ENCODE measurements around the gene KATNIP. TPM values are rescaled to one million over a fixed set of nuclear protein-coding genes. Genes with fewer than 3 reads are reported as not detected.

KATNIP gene
- total and polyA plus RNA-seq, 2 of the 13 experiments (the other 11 are each of a cell fraction or from before 2014, with no cell fraction given), result 9.7 to 12.0 TPM

DNA sequence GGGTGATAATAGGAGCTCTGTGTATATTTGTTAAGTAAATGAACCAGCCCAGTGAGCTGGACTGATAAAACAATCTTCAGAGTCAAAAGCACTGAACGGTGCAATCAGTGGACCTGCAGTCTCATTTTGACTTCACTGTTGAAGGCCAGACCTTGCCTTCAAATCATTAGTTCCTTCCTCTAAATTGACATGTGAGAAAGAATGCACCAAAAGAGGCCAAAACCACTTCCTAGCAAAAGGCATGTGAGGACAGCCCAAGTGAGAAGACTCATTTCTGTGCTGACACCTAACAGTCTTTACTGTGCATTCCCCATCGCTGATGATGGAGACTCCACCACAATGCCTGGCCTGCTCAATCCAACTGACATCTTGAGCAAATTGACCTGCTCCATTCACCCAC is 10.8 kb upstream of the KATNIP start (continued):
- no peak for TF ChIP-seq ZSCAN29 (CRISPR knock-in tag; conservative IDR thresholded peaks at IDR 0.05)
- TF ChIP-seq NR1H2 (CRISPR knock-in tag; IDR thresholded peaks at IDR 0.05; ENCODE audit: borderline replicate concordance, low read depth), result no peak
- TF ChIP-seq YEATS2 (CRISPR knock-in tag; IDR thresholded peaks at IDR 0.05; ENCODE audit: borderline replicate concordance), result no peak

DNA sequence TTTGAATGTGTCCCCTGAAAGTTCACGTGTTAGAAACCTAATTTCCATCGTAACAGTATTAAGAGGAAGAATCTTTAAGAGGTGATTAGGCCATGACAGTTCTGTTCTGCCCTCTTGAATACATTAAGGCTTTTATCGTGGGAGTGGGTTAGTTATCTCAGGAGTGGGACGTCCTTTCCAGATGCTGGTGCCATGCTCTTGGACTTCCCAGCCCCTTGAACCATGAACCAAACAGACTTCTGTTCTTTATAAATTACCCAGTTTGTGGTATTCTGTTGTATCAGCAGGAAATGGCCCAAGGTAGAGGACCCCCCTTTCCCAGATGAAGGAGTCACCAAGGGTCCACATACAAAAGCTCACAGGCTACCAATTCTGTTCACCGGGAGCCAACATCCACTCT is 10.3 kb upstream of the KATNIP start:
- in situ Hi-C loops (cut with HindIII; ENCODE audit: extremely low pct_ligation_motif_present, low pct_unique_long_range_greater_than_20kb) (no loop called here), intact Hi-C loops (cut with micrococcal nuclease; ENCODE audit: unreplicated experiment) (no loop called here)
- FAIRE-seq, result no peak
- Histone ChIP-seq H3K9me3 (ENCODE audit: low read length) (no peaks in the 10 kb centered on the region), H2AFZ (ENCODE audit: low read length) (no peak overlapping the region), H3K4me2 (ENCODE audit: low read depth, low read length) (no peak overlapping the region), H3K4me1 (ENCODE audit: insufficient read depth, low read length) (no peaks in the 10 kb centered on the region), H3K4me3 (replicated peaks in 1 of 3; ENCODE audit: insufficient read depth in 1 of 3, low read depth in 2 of 3, low read length in 3 of 3) (no peak overlapping the region), H4K20me1 (ENCODE audit: insufficient read depth, low read length) (no peaks in the 10 kb centered on the region), H3K27ac (ENCODE audit: extremely low read length, insufficient read depth, low read length) (no peak overlapping the region), H3K9ac (ENCODE audit: insufficient read depth, low read depth, low read length) (no peak overlapping the region), H3K27me3 (ENCODE audit: control insufficient read depth in 1 of 2, insufficient read depth in 2 of 2, low read length in 2 of 2) (no peaks in the 10 kb centered on the region), H3K79me2 (ENCODE audit: insufficient read depth, low read length) (no peaks in the 10 kb centered on the region), H3K36me3 (replicated peaks in 1 of 2; ENCODE audit: control insufficient read depth in 1 of 2, insufficient read depth in 2 of 2, low read length in 2 of 2) (peaks cover 54 to 88% of the 10 kb centered on the region in 2 experiments)
- BruUV-seq (replicated peaks), result no TSS peak
- CTCF ChIA-PET (ENCODE audit: low intra/inter-chr PET ratio, low total read pairs), result no interaction called here
- POLR2A ChIA-PET, result no interaction called here
- 78% methylated on average over 5 of the region's 5 CpGs for WGBS (ENCODE audit: low lambda C conversion rate)
- ATAC-seq, result no peak
- no peak for DNase-seq (ENCODE audit: low spot score)
- no peak for TF ChIP-seq ZNF572 (CRISPR knock-in tag; IDR thresholded peaks at IDR 0.05)
- TF ChIP-seq ZBTB7A (CRISPR knock-in tag; IDR thresholded peaks at IDR 0.05), result no peak
- TF ChIP-seq, protein P1, sequence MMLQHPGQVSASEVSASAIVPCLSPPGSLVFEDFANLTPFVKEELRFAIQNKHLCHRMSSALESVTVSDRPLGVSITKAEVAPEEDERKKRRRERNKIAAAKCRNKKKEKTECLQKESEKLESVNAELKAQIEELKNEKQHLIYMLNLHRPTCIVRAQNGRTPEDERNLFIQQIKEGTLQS (CRISPR knock-in tag; IDR thresholded peaks at IDR 0.05), result no peak
- TF ChIP-seq MEIS1 (CRISPR knock-in tag; IDR thresholded peaks at IDR 0.05; ENCODE audit: borderline replicate concordance), result no peak
- 0 out of 4 replicates have a peak, but pooled peaks of 1 of the 2 experiments have one; percentile 27 for TF ChIP-seq MAFK (conservative IDR thresholded peaks at IDR 0.05 in 1 of 2, IDR thresholded peaks at IDR 0.05 in 1 of 2; ENCODE audit: low read length in 2 of 2)
- TF ChIP-seq, protein P2, sequence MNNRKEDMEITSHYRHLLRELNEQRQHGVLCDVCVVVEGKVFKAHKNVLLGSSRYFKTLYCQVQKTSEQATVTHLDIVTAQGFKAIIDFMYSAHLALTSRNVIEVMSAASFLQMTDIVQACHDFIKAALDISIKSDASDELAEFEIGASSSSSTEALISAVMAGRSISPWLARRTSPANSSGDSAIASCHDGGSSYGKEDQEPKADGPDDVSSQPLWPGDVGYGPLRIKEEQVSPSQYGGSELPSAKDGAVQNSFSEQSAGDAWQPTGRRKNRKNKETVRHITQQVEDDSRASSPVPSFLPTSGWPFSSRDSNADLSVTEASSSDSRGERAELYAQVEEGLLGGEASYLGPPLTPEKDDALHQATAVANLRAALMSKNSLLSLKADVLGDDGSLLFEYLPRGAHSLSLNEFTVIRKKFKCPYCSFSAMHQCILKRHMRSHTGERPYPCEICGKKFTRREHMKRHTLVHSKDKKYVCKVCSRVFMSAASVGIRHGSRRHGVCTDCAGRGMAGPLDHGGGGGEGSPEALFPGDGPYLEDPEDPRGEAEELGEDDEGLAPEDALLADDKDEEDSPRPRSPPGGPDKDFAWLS (CRISPR knock-in tag; IDR thresholded peaks at IDR 0.05; ENCODE audit: borderline replicate concordance), result no peak
- TF ChIP-seq DNMT3B (CRISPR knock-in tag; conservative IDR thresholded peaks at IDR 0.05), result no peak
- TF ChIP-seq, protein P3, sequence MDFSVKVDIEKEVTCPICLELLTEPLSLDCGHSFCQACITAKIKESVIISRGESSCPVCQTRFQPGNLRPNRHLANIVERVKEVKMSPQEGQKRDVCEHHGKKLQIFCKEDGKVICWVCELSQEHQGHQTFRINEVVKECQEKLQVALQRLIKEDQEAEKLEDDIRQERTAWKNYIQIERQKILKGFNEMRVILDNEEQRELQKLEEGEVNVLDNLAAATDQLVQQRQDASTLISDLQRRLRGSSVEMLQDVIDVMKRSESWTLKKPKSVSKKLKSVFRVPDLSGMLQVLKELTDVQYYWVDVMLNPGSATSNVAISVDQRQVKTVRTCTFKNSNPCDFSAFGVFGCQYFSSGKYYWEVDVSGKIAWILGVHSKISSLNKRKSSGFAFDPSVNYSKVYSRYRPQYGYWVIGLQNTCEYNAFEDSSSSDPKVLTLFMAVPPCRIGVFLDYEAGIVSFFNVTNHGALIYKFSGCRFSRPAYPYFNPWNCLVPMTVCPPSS (IDR thresholded peaks at IDR 0.05), result no peak
- TF ChIP-seq ZNF337 (CRISPR knock-in tag; IDR thresholded peaks at IDR 0.05; ENCODE audit: borderline replicate concordance, low read depth), result no peak
- no peak for TF ChIP-seq ZNF614 (CRISPR knock-in tag; IDR thresholded peaks at IDR 0.05; ENCODE audit: borderline replicate concordance)
- TF ChIP-seq SAP130 (CRISPR knock-in tag; IDR thresholded peaks at IDR 0.05; ENCODE audit: low read depth), result no peak
- TF ChIP-seq ZNF564 (CRISPR knock-in tag; IDR thresholded peaks at IDR 0.05), result peak; percentile 99
- TF ChIP-seq, protein P4, sequence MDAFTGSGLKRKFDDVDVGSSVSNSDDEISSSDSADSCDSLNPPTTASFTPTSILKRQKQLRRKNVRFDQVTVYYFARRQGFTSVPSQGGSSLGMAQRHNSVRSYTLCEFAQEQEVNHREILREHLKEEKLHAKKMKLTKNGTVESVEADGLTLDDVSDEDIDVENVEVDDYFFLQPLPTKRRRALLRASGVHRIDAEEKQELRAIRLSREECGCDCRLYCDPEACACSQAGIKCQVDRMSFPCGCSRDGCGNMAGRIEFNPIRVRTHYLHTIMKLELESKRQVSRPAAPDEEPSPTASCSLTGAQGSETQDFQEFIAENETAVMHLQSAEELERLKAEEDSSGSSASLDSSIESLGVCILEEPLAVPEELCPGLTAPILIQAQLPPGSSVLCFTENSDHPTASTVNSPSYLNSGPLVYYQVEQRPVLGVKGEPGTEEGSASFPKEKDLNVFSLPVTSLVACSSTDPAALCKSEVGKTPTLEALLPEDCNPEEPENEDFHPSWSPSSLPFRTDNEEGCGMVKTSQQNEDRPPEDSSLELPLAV (CRISPR knock-in tag; conservative IDR thresholded peaks at IDR 0.05; ENCODE audit: low read depth), result no peak
- TF ChIP-seq, protein P5, sequence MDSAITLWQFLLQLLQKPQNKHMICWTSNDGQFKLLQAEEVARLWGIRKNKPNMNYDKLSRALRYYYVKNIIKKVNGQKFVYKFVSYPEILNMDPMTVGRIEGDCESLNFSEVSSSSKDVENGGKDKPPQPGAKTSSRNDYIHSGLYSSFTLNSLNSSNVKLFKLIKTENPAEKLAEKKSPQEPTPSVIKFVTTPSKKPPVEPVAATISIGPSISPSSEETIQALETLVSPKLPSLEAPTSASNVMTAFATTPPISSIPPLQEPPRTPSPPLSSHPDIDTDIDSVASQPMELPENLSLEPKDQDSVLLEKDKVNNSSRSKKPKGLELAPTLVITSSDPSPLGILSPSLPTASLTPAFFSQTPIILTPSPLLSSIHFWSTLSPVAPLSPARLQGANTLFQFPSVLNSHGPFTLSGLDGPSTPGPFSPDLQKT (CRISPR knock-in tag; IDR thresholded peaks at IDR 0.05; ENCODE audit: borderline replicate concordance), result no peak
- TF ChIP-seq NFATC3 (CRISPR knock-in tag; IDR thresholded peaks at IDR 0.05), result no peak
- TF ChIP-seq HCFC1 (IDR thresholded peaks at IDR 0.05; ENCODE audit: low read depth, low read length), result no peak

All from HepG2 (cell line).